H9 (cell line): ENCODE measurements around the gene ACSL6. TPM values are rescaled to one million over a fixed set of nuclear protein-coding genes. Genes with fewer than 3 reads are reported as not detected.

Experiments used
- DNase-seq: peaks from one replicate; pipeline ENCODE4 v3.0.0-alpha.2; 2017
- H2AFZ ChIP-seq: one replicate; pipeline ENCODE4 v1.6.1; 2013; ENCODE audit warnings: mild to moderate bottlenecking, low read length, control low read depth, moderate library complexity
- H2AK5ac ChIP-seq: 2 replicates; pipeline ENCODE4 v1.6.1; 2013; ENCODE audit warnings: low read length, control low read depth, mixed read lengths; ENCODE audit not compliant: insufficient read length
- H2BK120ac ChIP-seq: one replicate; pipeline ENCODE4 v1.6.1; 2013; ENCODE audit warnings: low read depth, mild to moderate bottlenecking, low read length, control low read depth, inconsistent platforms; ENCODE audit not compliant: poor library complexity, severe bottlenecking
- H2BK12ac ChIP-seq: 2 replicates; pipeline ENCODE4 v1.6.1; 2013; ENCODE audit warnings: low read length, control low read depth, mixed read lengths, low read depth; ENCODE audit not compliant: insufficient read length
- H2BK15ac ChIP-seq: 2 replicates; pipeline ENCODE4 v1.6.1; 2013; ENCODE audit warnings: low read depth, low read length, control low read depth
- H2BK20ac ChIP-seq: one replicate; pipeline ENCODE4 v1.6.1; 2013; ENCODE audit warnings: low read depth, mild to moderate bottlenecking, low read length, control low read depth, inconsistent platforms; ENCODE audit not compliant: poor library complexity, severe bottlenecking
- H2BK5ac ChIP-seq: 2 replicates; pipeline ENCODE4 v1.6.1; 2013; ENCODE audit warnings: low read length, control low read depth, mixed read lengths; ENCODE audit not compliant: insufficient read length
- H3K14ac ChIP-seq: 2 replicates; pipeline ENCODE4 v1.6.1; 2013; ENCODE audit warnings: low read length, control low read depth; ENCODE audit not compliant: insufficient read depth
- H3K18ac ChIP-seq: 2 replicates; pipeline ENCODE4 v1.6.1; 2013; ENCODE audit warnings: low read depth, mild to moderate bottlenecking, mixed read lengths, low read length, control low read depth; ENCODE audit not compliant: insufficient read length
- H3K23ac ChIP-seq: 2 replicates; pipeline ENCODE4 v1.6.1; 2013; ENCODE audit warnings: low read length, control low read depth, mixed read lengths, low read depth; ENCODE audit not compliant: insufficient read length
- H3K23me2 ChIP-seq: 2 replicates; pipeline ENCODE4 v1.6.1; 2013; ENCODE audit warnings: low read depth, mild to moderate bottlenecking, mixed read lengths, low read length, control low read depth; ENCODE audit not compliant: insufficient read length, poor library complexity, severe bottlenecking
- H3K27ac ChIP-seq: 2 replicates; pipeline ENCODE4 v1.5.1; 2013; ENCODE audit warnings: low read length, control low read depth, mixed read lengths, low read depth; ENCODE audit not compliant: insufficient read length
- H3K27me3 ChIP-seq: 2 replicates; pipeline ENCODE4 v1.6.1; 2013; ENCODE audit warnings: low read length, control low read depth, inconsistent platforms; ENCODE audit not compliant: insufficient read depth
- H3K4ac ChIP-seq: 2 replicates; pipeline ENCODE4 v1.6.1; 2013; ENCODE audit warnings: low read depth, mild to moderate bottlenecking, control low read depth, inconsistent platforms, low read length, moderate library complexity
- H3K4me1 ChIP-seq: 2 replicates; pipeline ENCODE4 v1.6.1; 2013; ENCODE audit warnings: low read length, control low read depth, inconsistent platforms; ENCODE audit not compliant: insufficient read depth
- H3K4me2 ChIP-seq: 2 replicates; pipeline ENCODE4 v1.6.1; 2013; ENCODE audit warnings: low read length, control low read depth, mixed read lengths; ENCODE audit not compliant: insufficient read length, insufficient read depth
- H3K56ac ChIP-seq: 2 replicates; pipeline ENCODE4 v1.6.1; 2013; ENCODE audit warnings: low read depth, mild to moderate bottlenecking, mixed read lengths, low read length, control low read depth; ENCODE audit not compliant: insufficient read length
- H3K79me1 ChIP-seq: 2 replicates; pipeline ENCODE4 v1.6.1; 2013; ENCODE audit warnings: low read depth, mild to moderate bottlenecking, moderate library complexity, low read length, control low read depth, inconsistent platforms; ENCODE audit not compliant: insufficient read depth, poor library complexity, severe bottlenecking
- H3K79me2 ChIP-seq: 2 replicates; pipeline ENCODE4 v1.6.1; 2013; ENCODE audit warnings: low read length, control low read depth, inconsistent platforms; ENCODE audit not compliant: insufficient read depth
- H3K9ac ChIP-seq: 2 replicates; pipeline ENCODE4 v1.6.1; 2013; ENCODE audit warnings: low read length, control low read depth, mixed read lengths; ENCODE audit not compliant: insufficient read length; ENCODE audit errors: extremely low read depth
- H3K9me3 ChIP-seq: one replicate; pipeline ENCODE4 v1.6.1; 2013; ENCODE audit warnings: low read depth, low read length, inconsistent platforms; ENCODE audit not compliant: control insufficient read depth
- H3T11ph ChIP-seq: one replicate; pipeline ENCODE4 v1.6.1; 2013; ENCODE audit warnings: mild to moderate bottlenecking, low read length, control low read depth, inconsistent platforms
- H4K20me1 ChIP-seq: one replicate; pipeline ENCODE4 v1.6.1; 2013; ENCODE audit not compliant: control insufficient read depth, insufficient read length, insufficient read depth
- H4K5ac ChIP-seq: 2 replicates; pipeline ENCODE4 v1.6.1; 2013; ENCODE audit warnings: low read depth, mild to moderate bottlenecking, mixed read lengths, low read length, control low read depth; ENCODE audit not compliant: insufficient read length
- H4K8ac ChIP-seq: replicated peaks from 2 replicates; pipeline ENCODE4 v1.6.1; 2013; ENCODE audit warnings: low read length, control low read depth, mixed read lengths, low read depth; ENCODE audit not compliant: insufficient read length
- H4K91ac ChIP-seq: 2 replicates; pipeline ENCODE4 v1.6.1; 2013; ENCODE audit warnings: low read depth, mild to moderate bottlenecking, moderate library complexity, mixed read lengths, low read length, control low read depth; ENCODE audit not compliant: insufficient read length
- H3K27ac Mint-ChIP-seq, 3 experiments: 2 replicates in 2 of 3; 3 replicates in 1 of 3; pipeline ENCODE4 v1.8.0; 2020 to 2021; ENCODE audit warnings: mixed read lengths in 3 of 3, mild to moderate bottlenecking in 1 of 3, moderate library complexity in 1 of 3
- H3K27me3 Mint-ChIP-seq: 2 replicates; pipeline ENCODE4 v1.8.0; 2021; ENCODE audit warnings: low read depth, mild to moderate bottlenecking, moderate library complexity, mixed read lengths
- H3K36me3 Mint-ChIP-seq, 3 experiments: 2 replicates in 2 of 3; 3 replicates in 1 of 3; pipeline ENCODE4 v1.8.0; 2020 to 2021; ENCODE audit warnings: low read depth in 3 of 3, mixed read lengths in 3 of 3; ENCODE audit not compliant: insufficient read depth in 1 of 3
- H3K4me1 Mint-ChIP-seq, 2 experiments: 2 replicates each; pipeline ENCODE4 v1.8.0; 2020; ENCODE audit warnings: mixed read lengths in 2 of 2
- H3K4me3 Mint-ChIP-seq, 2 experiments: 2 replicates in 1 of 2; 3 replicates in 1 of 2; pipeline ENCODE4 v1.8.0; 2020 to 2021; ENCODE audit warnings: mild to moderate bottlenecking in 2 of 2, mixed read lengths in 2 of 2, moderate library complexity in 1 of 2
- H3K9me3 Mint-ChIP-seq, 2 experiments: 2 replicates in 1 of 2; 3 replicates in 1 of 2; pipeline ENCODE4 v1.8.0; 2020; ENCODE audit warnings: mild to moderate bottlenecking in 2 of 2, mixed read lengths in 2 of 2, moderate library complexity in 1 of 2
- CTCF ChIP-seq: fragments of 200-600 bp; sonication (generic); conservative IDR thresholded peaks from 3 replicates; pipeline ENCODE4 v1.8.0; 2021; ENCODE audit warnings: antibody characterized with exemption, mild to moderate bottlenecking
- WGBS: extraction: QIAGEN DNeasy Blood & Tissue Kit; methylation state at CpG from one replicate; pipeline ENCODE4 v1.1.7; 2013; ENCODE audit warnings: missing lambda C conversion rate, low lambda C conversion rate, mixed read lengths; ENCODE audit not compliant: insufficient read length; ENCODE audit errors: extremely low coverage; 5-methylcytosine and 5-hydroxymethylcytosine counted together
- total RNA-seq: library from RNA; stranded (reverse); gene quantifications from 2 replicates; pipeline ENCODE4 v1.2.1, GENCODE V29; 2021

Gene ACSL6
- total RNA-seq, 1 experiment from 2014 or later, result 1.6 TPM

GRCh38 chr5:131979816-131980215 lies 31.6 kb downstream of the ACSL6 start:
- H3K23ac ChIP-seq, result no peak overlapping the region
- Mint-ChIP-seq H3K9me3 (no peaks in the 10 kb centered on the region), H3K4me1 (peaks cover 7 to 9% of the 10 kb centered on the region in 2 experiments), H3K27ac (no peak overlapping the region), H3K36me3 (no peaks in the 10 kb centered on the region), H3K4me3 (no peak overlapping the region; a peak in 1 of 5 replicates), H3K27me3 (no peaks in the 10 kb centered on the region)
- no peak for DNase-seq
- H3T11ph ChIP-seq, result no peak overlapping the region
- no peak overlapping the region for H3K27ac ChIP-seq
- no peak overlapping the region for H3K4me2 ChIP-seq
- no peak overlapping the region for H2BK120ac ChIP-seq
- H4K20me1 ChIP-seq, result no peaks in the 10 kb centered on the region
- no peaks in the 10 kb centered on the region for H3K4me1 ChIP-seq
- no peak overlapping the region for H2BK15ac ChIP-seq
- H4K8ac ChIP-seq, result no peak overlapping the region
- H3K23me2 ChIP-seq, result no peaks in the 10 kb centered on the region
- no peak overlapping the region for H2BK20ac ChIP-seq
- H2AFZ ChIP-seq, result no peak overlapping the region
- no peaks in the 10 kb centered on the region for H3K27me3 ChIP-seq
- H4K5ac ChIP-seq, result no peak overlapping the region
- no peaks in the 10 kb centered on the region for H3K79me2 ChIP-seq
- H2BK12ac ChIP-seq, result no peak overlapping the region
- H2AK5ac ChIP-seq, result no peak overlapping the region
- no peaks in the 10 kb centered on the region for H3K79me1 ChIP-seq
- H3K14ac ChIP-seq, result no peak overlapping the region
- H3K56ac ChIP-seq, result no peak overlapping the region
- H3K9me3 ChIP-seq, result no peaks in the 10 kb centered on the region
- no peak overlapping the region for H4K91ac ChIP-seq
- H3K4ac ChIP-seq, result no peak overlapping the region
- WGBS, result no CpG with 5 or more reads among the region's 4 CpGs
- no peak for TF ChIP-seq CTCF
- no peak overlapping the region for H3K9ac ChIP-seq
- H3K18ac ChIP-seq, result no peak overlapping the region
- no peak overlapping the region for H2BK5ac ChIP-seq
